ENCODE data around the gene C6orf132.

Gene C6orf132

GRCh38 chr6:42140032-42140431 lies 2.4 kb downstream of the C6orf132 start:
- Histone ChIP-seq H3K36me3 (ENCODE audit: insufficient read depth, low read length) (no peaks in the 10 kb centered on the region), H3K79me2 (ENCODE audit: insufficient read depth, low read length) (no peaks in the 10 kb centered on the region), H2AFZ (ENCODE audit: low read length) (no peak overlapping the region), H3K27ac (ENCODE audit: low read depth, low read length, poor library complexity, severe bottlenecking) (no peak overlapping the region), H3K9me3 (ENCODE audit: low read length) (no peaks in the 10 kb centered on the region), H3K9ac (ENCODE audit: low read length) (no peak overlapping the region), H3F3A (ENCODE audit: insufficient read depth, low read length) (no peaks in the 10 kb centered on the region), H3K4me3 (ENCODE audit: low read depth, low read length, poor library complexity, severe bottlenecking) (no peak overlapping the region), H3K4me2 (ENCODE audit: low read length) (no peak overlapping the region), H3K4me1 (ENCODE audit: insufficient read depth, low read length, severe bottlenecking) (peaks cover 16% of the 10 kb centered on the region), H4K20me1 (ENCODE audit: insufficient read depth, low read length) (no peaks in the 10 kb centered on the region), H3K9me2 (ENCODE audit: low read depth, low read length) (no peaks in the 10 kb centered on the region), H3K27me3 (ENCODE audit: insufficient read depth, low read length) (peaks cover 6% of the 10 kb centered on the region; the same call in 1 of the 2 replicates)
- no peak for TF ChIP-seq EZH2 (IDR thresholded peaks at IDR 0.05; ENCODE audit: borderline replicate concordance, low read length)
- TF ChIP-seq, protein P1, sequence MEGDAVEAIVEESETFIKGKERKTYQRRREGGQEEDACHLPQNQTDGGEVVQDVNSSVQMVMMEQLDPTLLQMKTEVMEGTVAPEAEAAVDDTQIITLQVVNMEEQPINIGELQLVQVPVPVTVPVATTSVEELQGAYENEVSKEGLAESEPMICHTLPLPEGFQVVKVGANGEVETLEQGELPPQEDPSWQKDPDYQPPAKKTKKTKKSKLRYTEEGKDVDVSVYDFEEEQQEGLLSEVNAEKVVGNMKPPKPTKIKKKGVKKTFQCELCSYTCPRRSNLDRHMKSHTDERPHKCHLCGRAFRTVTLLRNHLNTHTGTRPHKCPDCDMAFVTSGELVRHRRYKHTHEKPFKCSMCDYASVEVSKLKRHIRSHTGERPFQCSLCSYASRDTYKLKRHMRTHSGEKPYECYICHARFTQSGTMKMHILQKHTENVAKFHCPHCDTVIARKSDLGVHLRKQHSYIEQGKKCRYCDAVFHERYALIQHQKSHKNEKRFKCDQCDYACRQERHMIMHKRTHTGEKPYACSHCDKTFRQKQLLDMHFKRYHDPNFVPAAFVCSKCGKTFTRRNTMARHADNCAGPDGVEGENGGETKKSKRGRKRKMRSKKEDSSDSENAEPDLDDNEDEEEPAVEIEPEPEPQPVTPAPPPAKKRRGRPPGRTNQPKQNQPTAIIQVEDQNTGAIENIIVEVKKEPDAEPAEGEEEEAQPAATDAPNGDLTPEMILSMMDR (IDR thresholded peaks at IDR 0.05; ENCODE audit: low read length) = no peak

DNA sequence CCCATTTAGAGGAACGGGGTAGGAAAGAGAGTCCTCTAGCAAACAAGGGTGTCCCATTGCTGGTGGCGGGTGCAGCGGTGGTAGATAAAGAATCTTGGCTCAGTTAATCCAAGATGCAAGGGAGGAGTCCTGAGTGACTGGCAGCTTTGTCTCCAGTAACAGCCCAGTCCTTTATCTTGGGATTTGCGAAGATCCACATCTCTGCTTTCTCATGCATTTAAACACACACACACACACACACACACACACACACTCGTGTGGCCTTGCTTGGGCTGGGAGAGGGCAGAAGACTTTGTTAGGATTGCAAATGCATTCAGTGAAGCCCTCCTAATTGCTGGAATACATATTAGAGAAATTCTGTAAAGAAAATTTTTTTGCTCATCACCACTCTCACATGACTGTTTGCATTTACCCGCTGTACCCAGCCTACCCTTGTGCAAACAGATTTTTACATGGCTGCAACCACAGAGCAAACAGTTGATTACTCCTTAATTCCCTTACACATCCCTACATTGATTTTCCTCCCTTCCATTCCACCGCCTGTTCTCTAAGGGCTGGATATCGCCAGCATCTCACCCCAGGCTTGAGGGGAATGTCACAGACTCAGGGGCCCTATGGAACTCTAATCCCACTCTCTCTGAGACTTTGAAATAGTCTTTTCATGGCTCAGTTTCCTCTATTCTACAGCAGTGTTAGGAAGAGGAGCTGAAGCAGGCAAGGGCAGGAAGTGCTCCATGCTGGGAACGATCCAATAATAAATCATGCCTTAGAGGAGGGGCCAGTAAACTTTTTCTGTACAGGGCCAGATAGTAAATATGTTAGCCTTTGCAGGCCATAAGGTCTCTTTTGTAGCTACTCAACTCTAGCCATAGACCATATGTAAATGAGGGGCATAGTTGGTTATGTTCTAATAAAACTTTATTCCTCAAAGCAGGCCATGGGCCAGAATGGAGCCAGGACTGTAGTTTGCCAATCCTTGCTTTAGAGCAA lies 3.5 kb downstream of the C6orf132 start:
- Histone ChIP-seq H3K27me3 (ENCODE audit: insufficient read depth, low read length) (peaks cover 6% of the 10 kb centered on the region; the same call in 1 of the 2 replicates), H3K9ac (ENCODE audit: low read length) (no peak overlapping the region), H3K4me2 (ENCODE audit: low read length) (no peak overlapping the region), H3K27ac (ENCODE audit: low read depth, low read length, poor library complexity, severe bottlenecking) (no peak overlapping the region), H3K4me3 (ENCODE audit: low read depth, low read length, poor library complexity, severe bottlenecking) (no peak overlapping the region), H3K36me3 (ENCODE audit: insufficient read depth, low read length) (no peaks in the 10 kb centered on the region), H3K9me2 (ENCODE audit: low read depth, low read length) (no peaks in the 10 kb centered on the region), H3K79me2 (ENCODE audit: insufficient read depth, low read length) (no peaks in the 10 kb centered on the region), H2AFZ (ENCODE audit: low read length) (no peak overlapping the region), H3F3A (ENCODE audit: insufficient read depth, low read length) (no peaks in the 10 kb centered on the region), H3K4me1 (ENCODE audit: insufficient read depth, low read length, severe bottlenecking) (peaks cover 16% of the 10 kb centered on the region), H3K9me3 (ENCODE audit: low read length) (no peaks in the 10 kb centered on the region), H4K20me1 (ENCODE audit: insufficient read depth, low read length) (no peaks in the 10 kb centered on the region)
- no peak for TF ChIP-seq EZH2 (IDR thresholded peaks at IDR 0.05; ENCODE audit: borderline replicate concordance, low read length)
- TF ChIP-seq, protein P1 (IDR thresholded peaks at IDR 0.05; ENCODE audit: low read length) = no peak

- peaks cover 6% of the 10 kb centered on the region; the same call in 1 of the 2 replicates for H3K27me3 ChIP-seq (ENCODE audit: insufficient read depth, low read length)
- no peak overlapping the region for H2AFZ ChIP-seq (ENCODE audit: low read length)
- H3K9me3 ChIP-seq (ENCODE audit: low read length) = no peaks in the 10 kb centered on the region
- no peak overlapping the region for H3K9ac ChIP-seq (ENCODE audit: low read length)
- no peak for TF ChIP-seq EZH2 (IDR thresholded peaks at IDR 0.05; ENCODE audit: borderline replicate concordance, low read length)
- TF ChIP-seq, protein P1 (IDR thresholded peaks at IDR 0.05; ENCODE audit: low read length) = no peak
- no peaks in the 10 kb centered on the region for H3K79me2 ChIP-seq (ENCODE audit: insufficient read depth, low read length)
- no peaks in the 10 kb centered on the region for H3K9me2 ChIP-seq (ENCODE audit: low read depth, low read length)
- H3K4me3 ChIP-seq (ENCODE audit: low read depth, low read length, poor library complexity, severe bottlenecking) = no peak overlapping the region
- peaks cover 16% of the 10 kb centered on the region for H3K4me1 ChIP-seq (ENCODE audit: insufficient read depth, low read length, severe bottlenecking)
- no peaks in the 10 kb centered on the region for H3K36me3 ChIP-seq (ENCODE audit: insufficient read depth, low read length)
- no peak overlapping the region for H3K4me2 ChIP-seq (ENCODE audit: low read length)
- no peaks in the 10 kb centered on the region for H3F3A ChIP-seq (ENCODE audit: insufficient read depth, low read length)
- no peak overlapping the region for H3K27ac ChIP-seq (ENCODE audit: low read depth, low read length, poor library complexity, severe bottlenecking)
- H4K20me1 ChIP-seq (ENCODE audit: insufficient read depth, low read length) = no peaks in the 10 kb centered on the region
Measured at GRCh38 chr6:42138190-42138589, 4.2 kb downstream of the C6orf132 start.

Data from OCI-LY1 (cell line).